ENCODE data around the gene PDLIM5. TPM values are rescaled to one million over a fixed set of nuclear protein-coding genes. Genes with fewer than 3 reads are reported as not detected.
"Not testable (repeated sequence)": the region's sequence is repeated elsewhere in the genome, so short reads cannot be mapped to it uniquely, and the experiment has no call there.

The PDLIM5 gene
- total and polyA plus RNA-seq, 7 donors = 215 to 840 (median 480) TPM

- Histone ChIP-seq H3K27me3 (ENCODE audit: insufficient read depth in 3 of 3, low read length in 2 of 3) (no peaks in the 10 kb centered on the region), H3K4me1 (no peaks in the 10 kb centered on the region), H3K4me3 (no peak overlapping the region), H3K27ac (no peak overlapping the region), H3K36me3 (ENCODE audit: insufficient read depth in 1 of 2, low read depth in 1 of 2) (peaks cover 0 to 58% of the 10 kb centered on the region in 2 donors), H3K9me3 (no peaks in the 10 kb centered on the region)
- ATAC-seq = no peak
- intact Hi-C loops (cut with DNase I) = no loop called here
- 66 to 80% (median 67%) methylated on average over 3 of the region's 3 CpGs for WGBS, 3 donors
- TF ChIP-seq CTCF (IDR thresholded peaks at IDR 0.05) = no peak
- DNase-seq = no peak
Measured at GRCh38 chr4:94660614-94661013, 208.9 kb downstream of the PDLIM5 start.

GRCh38 chr4:94665021-94665420 is 213.3 kb downstream of the PDLIM5 start:
- H3K4me1 ChIP-seq; H3K4me3 ChIP-seq; DNase-seq; H3K9me3 ChIP-seq; H3K27ac ChIP-seq; ATAC-seq; H3K27me3 ChIP-seq (ENCODE audit: insufficient read depth in 3 of 3, low read length in 2 of 3); intact Hi-C loops (cut with DNase I): not testable (repeated sequence)
- H3K36me3 ChIP-seq (ENCODE audit: insufficient read depth in 1 of 2, low read depth in 1 of 2) = peaks cover 0 to 40% of the 10 kb centered on the region in 2 donors
- WGBS, 3 donors = 97 to 99% (median 97%) methylated on average over 5 of the region's 5 CpGs

- no peaks in the 10 kb centered on the region for H3K4me1 ChIP-seq
- ATAC-seq = no peak
- H3K4me3 ChIP-seq = no peak overlapping the region
- intact Hi-C loops (cut with DNase I) = no loop called here
- DNase-seq = no peak
- H3K9me3 ChIP-seq = no peaks in the 10 kb centered on the region
- TF ChIP-seq CTCF (IDR thresholded peaks at IDR 0.05) = no peak
- H3K27me3 ChIP-seq (ENCODE audit: insufficient read depth in 3 of 3, low read length in 2 of 3) = no peaks in the 10 kb centered on the region
- peaks cover 0 to 36% of the 10 kb centered on the region in 2 donors for H3K36me3 ChIP-seq (ENCODE audit: insufficient read depth in 1 of 2, low read depth in 1 of 2)
- H3K27ac ChIP-seq = no peak overlapping the region
- WGBS, 3 donors = 65 to 77% (median 74%) methylated on average over 3 of the region's 3 CpGs
Measured at GRCh38 chr4:94665500-94666404, 214.0 kb downstream of the PDLIM5 start.

GRCh38 chr4:94668724-94669123 is 217.0 kb downstream of the PDLIM5 start:
- no peaks in the 10 kb centered on the region for H3K27me3 ChIP-seq (ENCODE audit: insufficient read depth in 3 of 3, low read length in 2 of 3)
- no peaks in the 10 kb centered on the region for H3K4me1 ChIP-seq
- DNase-seq (no peak), ATAC-seq (no peak)
- no peaks in the 10 kb centered on the region for H3K9me3 ChIP-seq
- peaks cover 0 to 13% of the 10 kb centered on the region in 2 donors for H3K36me3 ChIP-seq (ENCODE audit: insufficient read depth in 1 of 2, low read depth in 1 of 2)
- no peak for TF ChIP-seq CTCF (IDR thresholded peaks at IDR 0.05)
- no peak overlapping the region for H3K27ac ChIP-seq
- intact Hi-C loops (cut with DNase I) = no loop called here
- no peak overlapping the region for H3K4me3 ChIP-seq
- WGBS, 3 donors = 74 to 78% (median 75%) methylated on average over 7 of the region's 7 CpGs

GRCh38 chr4:94669672-94670664 is 218.2 kb downstream of the PDLIM5 start:
- H3K27ac ChIP-seq = no peak overlapping the region
- DNase-seq (no peak), ATAC-seq (no peak)
- H3K4me3 ChIP-seq = no peak overlapping the region
- H3K36me3 ChIP-seq (ENCODE audit: insufficient read depth in 1 of 2, low read depth in 1 of 2) = peaks cover 0 to under 1% of the 10 kb centered on the region in 2 donors
- TF ChIP-seq CTCF (IDR thresholded peaks at IDR 0.05) = no peak
- H3K27me3 ChIP-seq (ENCODE audit: insufficient read depth in 3 of 3, low read length in 2 of 3) = no peaks in the 10 kb centered on the region
- 80 to 81% (median 81%) methylated on average over 6 of the region's 6 CpGs for WGBS, 3 donors
- H3K9me3 ChIP-seq = no peaks in the 10 kb centered on the region
- no peaks in the 10 kb centered on the region for H3K4me1 ChIP-seq
- intact Hi-C loops (cut with DNase I) = no loop called here
